GM19239 (cell line): ENCODE measurements around the gene JUN.

Experiments
- DNase-seq: peaks from one replicate; pipeline ENCODE4 v3.0.0; 2011; ENCODE audit warnings: low spot score; ENCODE audit not compliant: insufficient read length
- FAIRE-seq: peaks from 2 replicates; lab custom pipeline; 2011; peaks lifted over from hg19 to GRCh38; lab: Jason Lieb, UNC

JUN gene

DNA sequence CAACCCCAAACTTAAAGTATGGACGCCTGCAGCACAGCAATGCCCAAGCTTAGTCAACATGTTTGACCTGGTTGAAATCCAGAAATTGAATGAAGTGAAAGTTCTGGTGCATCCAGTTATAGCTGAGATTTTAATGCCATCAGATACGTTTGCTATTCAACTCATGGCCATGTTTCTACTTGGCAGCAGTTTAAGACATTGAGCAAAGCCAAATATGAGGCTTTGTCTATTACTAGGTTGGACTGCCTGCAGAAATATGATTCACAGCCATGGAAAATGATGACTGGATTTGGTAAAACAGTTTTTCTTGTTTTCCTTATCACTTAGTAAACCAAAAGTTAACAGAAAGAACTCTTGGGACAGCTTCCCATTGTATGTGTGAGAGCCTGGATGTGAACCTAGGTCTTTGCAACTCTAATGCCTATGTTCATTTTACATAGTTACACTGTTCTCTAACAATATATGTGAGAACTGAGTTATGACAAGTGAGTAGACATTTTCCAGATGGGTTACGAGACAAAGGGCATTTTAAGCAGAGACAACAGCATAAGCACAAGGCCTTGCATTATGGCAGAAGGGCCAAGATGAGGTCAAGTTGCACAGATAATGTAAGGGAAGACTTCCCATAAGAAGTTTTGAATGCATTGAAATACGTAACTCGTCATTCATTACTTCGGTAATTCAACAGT is 51.6 kb downstream of the JUN start:
- FAIRE-seq (no peak), DNase-seq (no peak)
